ENCODE measurements around the gene SPAG8. TPM values are rescaled to one million over a fixed set of nuclear protein-coding genes. Genes with fewer than 3 reads are reported as not detected.

Gene SPAG8
- polyA plus RNA-seq, 2 donors = 0.52 to 0.57 TPM

- WGBS, 2 donors = 97 to 98% methylated on average over 1 of the region's 1 CpG
- H3K27me3 ChIP-seq (ENCODE audit: control insufficient read depth in 1 of 2, insufficient read depth in 2 of 2, low read length in 2 of 2) = no peaks in the 10 kb centered on the region
- no peaks in the 10 kb centered on the region for H3K9me3 ChIP-seq (ENCODE audit: control insufficient read depth in 2 of 2, insufficient read depth in 1 of 2, low read depth in 1 of 2, low read length in 1 of 2)
Observed at GRCh38 chr9:35769763-35770162, 42.3 kb downstream of the SPAG8 start.

GRCh38 chr9:35767458-35767857, 44.6 kb downstream of the SPAG8 start:
- Histone ChIP-seq H3K4me1 (ENCODE audit: control insufficient read depth in 2 of 2, insufficient read depth in 2 of 2, low read length in 1 of 2) (no peaks in the 10 kb centered on the region), H3K27ac (ENCODE audit: low read depth in 2 of 2, low read length in 1 of 2) (no peak overlapping the region), H3K27me3 (ENCODE audit: control insufficient read depth in 1 of 2, insufficient read depth in 2 of 2, low read length in 2 of 2) (no peaks in the 10 kb centered on the region), H3K9me3 (ENCODE audit: control insufficient read depth in 2 of 2, insufficient read depth in 1 of 2, low read depth in 1 of 2, low read length in 1 of 2) (no peaks in the 10 kb centered on the region), H3K36me3 (ENCODE audit: control insufficient read depth in 2 of 2, insufficient read depth in 2 of 2, low read length in 1 of 2) (no peaks in the 10 kb centered on the region), H3K4me3 (ENCODE audit: low read depth in 1 of 2, low read length in 2 of 2) (no peak overlapping the region)
- 74 to 87% methylated on average over 1 of the region's 1 CpG for whole genome bisulfite sequencing, 2 donors

More at GRCh38 chr9:35769763-35770162, 42.3 kb downstream of the SPAG8 start:
- Histone ChIP-seq H3K4me3 (ENCODE audit: low read depth in 1 of 2, low read length in 2 of 2) (no peak overlapping the region), H3K27ac (ENCODE audit: low read depth in 2 of 2, low read length in 1 of 2) (no peak overlapping the region), H3K4me1 (ENCODE audit: control insufficient read depth in 2 of 2, insufficient read depth in 2 of 2, low read length in 1 of 2) (no peaks in the 10 kb centered on the region), H3K36me3 (ENCODE audit: control insufficient read depth in 2 of 2, insufficient read depth in 2 of 2, low read length in 1 of 2) (no peaks in the 10 kb centered on the region)

GRCh38 chr9:35766997-35767396, 45.1 kb downstream of the SPAG8 start:
- H3K4me1 ChIP-seq (ENCODE audit: control insufficient read depth in 2 of 2, insufficient read depth in 2 of 2, low read length in 1 of 2) = no peaks in the 10 kb centered on the region
- H3K36me3 ChIP-seq (ENCODE audit: control insufficient read depth in 2 of 2, insufficient read depth in 2 of 2, low read length in 1 of 2) = no peaks in the 10 kb centered on the region
- H3K4me3 ChIP-seq (ENCODE audit: low read depth in 1 of 2, low read length in 2 of 2) = no peak overlapping the region
- no peaks in the 10 kb centered on the region for H3K27me3 ChIP-seq (ENCODE audit: control insufficient read depth in 1 of 2, insufficient read depth in 2 of 2, low read length in 2 of 2)
- H3K9me3 ChIP-seq (ENCODE audit: control insufficient read depth in 2 of 2, insufficient read depth in 1 of 2, low read depth in 1 of 2, low read length in 1 of 2) = no peaks in the 10 kb centered on the region
- no peak overlapping the region for H3K27ac ChIP-seq (ENCODE audit: low read depth in 2 of 2, low read length in 1 of 2)
- WGBS, 2 donors = 91 to 92% methylated on average over 2 of the region's 2 CpGs

DNA sequence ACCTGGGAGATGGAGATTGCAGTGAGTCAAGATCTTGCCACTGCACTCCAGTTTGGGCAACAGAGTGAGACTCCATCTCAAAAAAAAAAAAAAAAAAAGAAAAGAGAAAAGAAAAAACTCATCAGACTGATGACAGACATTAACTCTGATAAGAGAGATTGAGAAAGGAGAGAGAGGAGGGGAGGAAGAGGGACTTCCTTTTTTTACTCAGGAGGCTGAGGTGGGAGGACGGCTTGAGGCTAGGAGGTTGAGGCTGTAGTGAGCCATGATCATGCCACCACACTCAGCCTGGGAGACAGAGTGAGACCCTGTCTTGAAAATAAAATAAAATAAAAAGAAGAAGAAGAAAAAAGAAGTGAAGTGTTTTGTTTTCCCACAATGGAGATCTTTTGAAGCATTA, 48.3 kb downstream of the SPAG8 start:
- WGBS, 2 donors = 95 to 100% methylated on average over 1 of the region's 1 CpG
- Histone ChIP-seq H3K36me3 (ENCODE audit: control insufficient read depth in 2 of 2, insufficient read depth in 2 of 2, low read length in 1 of 2) (peaks cover 0 to 2% of the 10 kb centered on the region in 2 donors), H3K27ac (ENCODE audit: low read depth in 2 of 2, low read length in 1 of 2) (no peak overlapping the region), H3K4me1 (ENCODE audit: control insufficient read depth in 2 of 2, insufficient read depth in 2 of 2, low read length in 1 of 2) (no peaks in the 10 kb centered on the region), H3K4me3 (ENCODE audit: low read depth in 1 of 2, low read length in 2 of 2) (no peak overlapping the region), H3K27me3 (ENCODE audit: control insufficient read depth in 1 of 2, insufficient read depth in 2 of 2, low read length in 2 of 2) (no peaks in the 10 kb centered on the region), H3K9me3 (ENCODE audit: control insufficient read depth in 2 of 2, insufficient read depth in 1 of 2, low read depth in 1 of 2, low read length in 1 of 2) (no peaks in the 10 kb centered on the region)

DNA sequence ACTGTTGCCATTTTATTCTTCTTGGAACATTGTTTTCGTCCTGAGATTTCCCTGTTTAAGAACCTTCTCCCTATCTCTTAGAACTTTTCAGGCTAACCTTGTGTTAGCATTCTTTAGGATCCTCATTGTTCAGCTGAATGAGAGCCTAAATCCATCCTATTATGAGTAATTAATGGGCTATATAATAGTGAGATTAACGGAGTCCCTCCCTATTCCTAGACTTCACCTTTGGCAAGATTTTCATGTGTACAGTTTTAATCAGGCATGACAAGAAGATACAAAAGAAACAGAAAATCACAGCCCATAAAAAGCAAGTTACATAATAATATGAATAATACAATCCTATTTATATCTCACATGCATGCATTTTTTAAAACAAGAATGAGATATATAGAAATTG, 48.9 kb downstream of the SPAG8 start:
- Histone ChIP-seq H3K27me3 (ENCODE audit: control insufficient read depth in 1 of 2, insufficient read depth in 2 of 2, low read length in 2 of 2) (no peaks in the 10 kb centered on the region), H3K27ac (ENCODE audit: low read depth in 2 of 2, low read length in 1 of 2) (no peak overlapping the region), H3K4me1 (ENCODE audit: control insufficient read depth in 2 of 2, insufficient read depth in 2 of 2, low read length in 1 of 2) (no peaks in the 10 kb centered on the region), H3K4me3 (ENCODE audit: low read depth in 1 of 2, low read length in 2 of 2) (no peak overlapping the region), H3K36me3 (ENCODE audit: control insufficient read depth in 2 of 2, insufficient read depth in 2 of 2, low read length in 1 of 2) (peaks cover 0 to 2% of the 10 kb centered on the region in 2 donors), H3K9me3 (ENCODE audit: control insufficient read depth in 2 of 2, insufficient read depth in 1 of 2, low read depth in 1 of 2, low read length in 1 of 2) (no peaks in the 10 kb centered on the region)
- 46 to 72% methylated on average over 2 of the region's 2 CpGs for WGBS, 2 donors

DNA sequence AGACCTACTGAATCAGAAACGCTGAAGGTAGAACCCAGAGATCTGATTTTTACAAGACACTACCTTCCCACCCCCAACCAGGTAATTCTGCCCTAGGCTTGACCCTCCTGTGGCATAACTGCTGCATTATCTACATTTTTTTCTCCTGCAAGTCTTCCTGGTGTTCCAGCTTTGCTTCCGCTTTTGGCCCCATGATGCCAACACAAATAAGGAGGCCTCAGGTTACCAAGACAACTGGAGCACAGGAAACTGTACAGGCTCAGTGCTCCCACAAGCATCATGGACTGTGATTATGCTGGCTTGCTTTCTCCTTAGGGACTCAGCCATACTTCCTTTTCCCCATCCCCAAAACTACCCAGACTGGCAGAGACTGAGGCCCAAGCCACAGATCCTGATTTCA, 51.4 kb downstream of the SPAG8 start:
- Histone ChIP-seq H3K4me3 (ENCODE audit: low read depth in 1 of 2, low read length in 2 of 2) (no peak overlapping the region), H3K27ac (ENCODE audit: low read depth in 2 of 2, low read length in 1 of 2) (no peak overlapping the region), H3K4me1 (ENCODE audit: control insufficient read depth in 2 of 2, insufficient read depth in 2 of 2, low read length in 1 of 2) (peaks cover 0 to 11% of the 10 kb centered on the region in 2 donors), H3K27me3 (ENCODE audit: control insufficient read depth in 1 of 2, insufficient read depth in 2 of 2, low read length in 2 of 2) (no peaks in the 10 kb centered on the region), H3K36me3 (ENCODE audit: control insufficient read depth in 2 of 2, insufficient read depth in 2 of 2, low read length in 1 of 2) (peaks cover 0 to 2% of the 10 kb centered on the region in 2 donors), H3K9me3 (ENCODE audit: control insufficient read depth in 2 of 2, insufficient read depth in 1 of 2, low read depth in 1 of 2, low read length in 1 of 2) (no peaks in the 10 kb centered on the region)
- WGBS, 2 donors = 63 to 76% methylated on average over 2 of the region's 2 CpGs

- WGBS, 2 donors = 94 to 95% methylated on average over 4 of the region's 4 CpGs
- Histone ChIP-seq H3K4me3 (ENCODE audit: low read depth in 1 of 2, low read length in 2 of 2) (no peak overlapping the region), H3K36me3 (ENCODE audit: control insufficient read depth in 2 of 2, insufficient read depth in 2 of 2, low read length in 1 of 2) (peaks cover 0 to 2% of the 10 kb centered on the region in 2 donors), H3K4me1 (ENCODE audit: control insufficient read depth in 2 of 2, insufficient read depth in 2 of 2, low read length in 1 of 2) (peaks cover 0 to 11% of the 10 kb centered on the region in 2 donors), H3K27ac (ENCODE audit: low read depth in 2 of 2, low read length in 1 of 2) (no peak overlapping the region), H3K27me3 (ENCODE audit: control insufficient read depth in 1 of 2, insufficient read depth in 2 of 2, low read length in 2 of 2) (no peaks in the 10 kb centered on the region), H3K9me3 (ENCODE audit: control insufficient read depth in 2 of 2, insufficient read depth in 1 of 2, low read depth in 1 of 2, low read length in 1 of 2) (no peaks in the 10 kb centered on the region)
Observed at GRCh38 chr9:35759795-35760194, 52.3 kb downstream of the SPAG8 start.

Other genes with a start within 250 kb of the SPAG8 start
- 10 to 100 TPM; 15.3 to 22.7 TPM for gene TESK1, start 207.0 kb downstream of the SPAG8 start, polyA plus RNA-seq
- gene CD72, start 193.8 kb downstream of the SPAG8 start, polyA plus RNA-seq = under 1 TPM; 0.26 to 0.29 TPM
- gene SIT1, start 161.3 kb downstream of the SPAG8 start, polyA plus RNA-seq = under 1 TPM; 0.75 to 0.88 TPM
- 100 to 1,000 TPM in 1 of 2 donors, 1 to 10 TPM in 1; 3.3 to 333 TPM for gene RMRP, start 154.2 kb downstream of the SPAG8 start, polyA plus RNA-seq
- gene CCDC107, start 154.0 kb downstream of the SPAG8 start, polyA plus RNA-seq = 10 to 100 TPM; 17.3 to 21.1 TPM
- 1 to 10 TPM; 2.4 to 4.0 TPM for gene ARHGEF39, start 147.1 kb downstream of the SPAG8 start, polyA plus RNA-seq
- under 1 TPM; 0.18 to 0.94 TPM for gene CA9, start 138.3 kb downstream of the SPAG8 start, polyA plus RNA-seq
- 1,000 to 10,000 TPM; 1,007 to 1,288 TPM for gene TPM2, start 122.3 kb downstream of the SPAG8 start, polyA plus RNA-seq
- gene TLN1, start 80.1 kb downstream of the SPAG8 start, polyA plus RNA-seq = 10 to 100 TPM; 53.2 to 89.5 TPM
- gene CREB3, start 79.6 kb downstream of the SPAG8 start, polyA plus RNA-seq = 10 to 100 TPM; 10.5 to 13.6 TPM
- 10 to 100 TPM; 26.7 to 45.8 TPM for gene GBA2, start 63.0 kb downstream of the SPAG8 start, polyA plus RNA-seq
- gene RGP1, start 63.0 kb downstream of the SPAG8 start, polyA plus RNA-seq = 1 to 10 TPM; 5.3 to 6.3 TPM
- gene MSMP, start 58.0 kb downstream of the SPAG8 start, polyA plus RNA-seq = under 1 TPM in 1 of 2 donors, not detected in 1; 0.06 TPM
- gene NPR2, start 20.7 kb downstream of the SPAG8 start, polyA plus RNA-seq = 1 to 10 TPM; 3.8 to 5.1 TPM
- gene HINT2, start 2.8 kb upstream of the SPAG8 start, polyA plus RNA-seq = 10 to 100 TPM; 43.1 to 45.0 TPM
- not detected for gene FAM221B, start 16.5 kb upstream of the SPAG8 start, polyA plus RNA-seq
- gene TMEM8B, start 17.0 kb upstream of the SPAG8 start, polyA plus RNA-seq = 1 to 10 TPM; 2.2 to 3.0 TPM
- gene OR13J1, start 58.1 kb upstream of the SPAG8 start, polyA plus RNA-seq = not detected
- gene HRCT1, start 93.9 kb upstream of the SPAG8 start, polyA plus RNA-seq = under 1 TPM; 0.61 to 0.94 TPM
- gene SPAAR, start 97.2 kb upstream of the SPAG8 start, polyA plus RNA-seq = under 1 TPM; 0.29 to 0.33 TPM
- not detected for gene OR2S2, start 145.9 kb upstream of the SPAG8 start, polyA plus RNA-seq
- 1 to 10 TPM; 1.0 to 1.5 TPM for gene RECK, start 224.7 kb upstream of the SPAG8 start, polyA plus RNA-seq